ENCODE data around the gene SNTB2.

DNA sequence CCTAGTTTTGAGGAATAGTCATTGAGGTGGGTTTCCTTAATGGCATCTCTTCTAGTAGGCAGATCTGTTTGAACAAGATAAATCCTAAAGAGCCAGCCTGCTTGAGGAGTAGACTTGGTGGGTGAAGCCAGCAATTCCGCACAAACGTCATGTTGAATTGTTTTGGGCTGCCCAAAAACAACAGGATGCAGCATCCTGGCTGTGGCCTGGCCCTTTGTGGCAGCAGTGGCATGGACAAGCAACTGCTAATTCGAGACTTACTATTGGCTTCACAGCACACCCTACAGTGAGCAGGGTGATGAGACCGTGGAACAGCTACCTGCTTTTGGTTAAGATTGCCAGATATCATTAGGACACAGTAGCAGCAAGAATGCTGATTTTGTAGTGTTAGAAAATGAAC, 114.9 kb downstream of the SNTB2 start:
- TF ChIP-seq, protein P1, sequence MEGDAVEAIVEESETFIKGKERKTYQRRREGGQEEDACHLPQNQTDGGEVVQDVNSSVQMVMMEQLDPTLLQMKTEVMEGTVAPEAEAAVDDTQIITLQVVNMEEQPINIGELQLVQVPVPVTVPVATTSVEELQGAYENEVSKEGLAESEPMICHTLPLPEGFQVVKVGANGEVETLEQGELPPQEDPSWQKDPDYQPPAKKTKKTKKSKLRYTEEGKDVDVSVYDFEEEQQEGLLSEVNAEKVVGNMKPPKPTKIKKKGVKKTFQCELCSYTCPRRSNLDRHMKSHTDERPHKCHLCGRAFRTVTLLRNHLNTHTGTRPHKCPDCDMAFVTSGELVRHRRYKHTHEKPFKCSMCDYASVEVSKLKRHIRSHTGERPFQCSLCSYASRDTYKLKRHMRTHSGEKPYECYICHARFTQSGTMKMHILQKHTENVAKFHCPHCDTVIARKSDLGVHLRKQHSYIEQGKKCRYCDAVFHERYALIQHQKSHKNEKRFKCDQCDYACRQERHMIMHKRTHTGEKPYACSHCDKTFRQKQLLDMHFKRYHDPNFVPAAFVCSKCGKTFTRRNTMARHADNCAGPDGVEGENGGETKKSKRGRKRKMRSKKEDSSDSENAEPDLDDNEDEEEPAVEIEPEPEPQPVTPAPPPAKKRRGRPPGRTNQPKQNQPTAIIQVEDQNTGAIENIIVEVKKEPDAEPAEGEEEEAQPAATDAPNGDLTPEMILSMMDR (IDR thresholded peaks at IDR 0.05; ENCODE audit: low read depth, low read length, missing input control): no peak
- no peak for TF ChIP-seq SP1 (IDR thresholded peaks at IDR 0.05)

All from liver (tissue), 3 donors.